Upper lobe of right lung (tissue), 1 donor: ENCODE data around the gene JARID2. TPM values are rescaled to one million over a fixed set of nuclear protein-coding genes. Genes with fewer than 3 reads are reported as not detected.
A peak's percentile ranks its signal among the peaks of the same experiment; 100 is the strongest.

Source experiments
- ATAC-seq: fragments of 200-7000 bp; cut with Tn5 transposase; one replicate; pipeline ENCODE4 v1.9.1; 2020; ENCODE audit warnings: mild to moderate bottlenecking, moderate library complexity
- DNase-seq: peaks from one replicate; pipeline ENCODE4 v3.0.0-alpha.2; 2020
- H3K27ac ChIP-seq: fragments of 200-600 bp; one replicate; pipeline ENCODE4 v1.8.0; 2022
- H3K27me3 ChIP-seq: fragments of 200-600 bp; one replicate; pipeline ENCODE4 v1.8.0; 2022; ENCODE audit warnings: mild to moderate bottlenecking
- H3K36me3 ChIP-seq: fragments of 200-600 bp; one replicate; pipeline ENCODE4 v1.8.0; 2022
- H3K4me1 ChIP-seq: fragments of 200-600 bp; one replicate; pipeline ENCODE4 v1.8.0; 2022
- H3K4me3 ChIP-seq: fragments of 200-600 bp; one replicate; pipeline ENCODE4 v1.8.0; 2022; ENCODE audit warnings: mild to moderate bottlenecking
- H3K9me3 ChIP-seq: fragments of 200-600 bp; one replicate; pipeline ENCODE4 v1.8.0; 2022
- CTCF ChIP-seq: fragments of 200-600 bp; IDR thresholded peaks from one replicate; pipeline ENCODE4 v1.8.0; 2022; ENCODE audit warnings: antibody characterized with exemption
- intact Hi-C: fragments of 100-400 bp; cut with DNase I; formaldehyde crosslinking; loops from one replicate; pipeline ENCODE4 v1.11.0; 2022
- total RNA-seq: library from RNA; stranded (reverse); fragmentation: NEBNext Ultra II Directional; extraction: Animal tissue kit (Norgen Biotek cat#: 25700); gene quantifications from one replicate; pipeline ENCODE4 v1.2.1, GENCODE V29; 2021
- donor health status: DM: no; HTN: yes; CAD: no; lungs with severe emphysema.

The JARID2 gene
- total RNA-seq, 1 donor from 2014 or later = 15.1 TPM

GRCh38 chr6:15264902-15265761 lies 19.3 kb downstream of the JARID2 start:
- ATAC-seq (peak; percentile 59), DNase-seq (no peak)
- H3K36me3 ChIP-seq = no peaks in the 10 kb centered on the region
- no peak overlapping the region for H3K4me3 ChIP-seq
- H3K27me3 ChIP-seq = no peaks in the 10 kb centered on the region
- H3K27ac ChIP-seq = no peak overlapping the region
- intact Hi-C loops = no loop called here
- H3K9me3 ChIP-seq = no peaks in the 10 kb centered on the region
- H3K4me1 ChIP-seq = peaks cover 76% of the 10 kb centered on the region
- no peak for TF ChIP-seq CTCF

- Histone ChIP-seq H3K4me3 (no peak overlapping the region), H3K27ac (no peak overlapping the region), H3K4me1 (peaks cover 69% of the 10 kb centered on the region)
Measured at GRCh38 chr6:15265787-15266186, 19.9 kb downstream of the JARID2 start.

GRCh38 chr6:15266423-15266996 lies 20.6 kb downstream of the JARID2 start:
- no peak for DNase-seq
- Histone ChIP-seq H3K4me3 (no peak overlapping the region), H3K4me1 (peaks cover 67% of the 10 kb centered on the region), H3K9me3 (no peaks in the 10 kb centered on the region), H3K27ac (peak overlapping the region; percentile 20), H3K27me3 (no peaks in the 10 kb centered on the region), H3K36me3 (no peaks in the 10 kb centered on the region)
- TF ChIP-seq CTCF = no peak
- intact Hi-C loops = no loop called here
- ATAC-seq = peak; percentile 63

More at GRCh38 chr6:15265787-15266186, 19.9 kb downstream of the JARID2 start:
- DNase-seq (no peak), ATAC-seq (no peak)
- H3K27me3 ChIP-seq = no peaks in the 10 kb centered on the region
- no peaks in the 10 kb centered on the region for H3K36me3 ChIP-seq
- no peaks in the 10 kb centered on the region for H3K9me3 ChIP-seq
- TF ChIP-seq CTCF = no peak
- intact Hi-C loops = no loop called here

GRCh38 chr6:15267221-15267620 lies 21.4 kb downstream of the JARID2 start:
- Histone ChIP-seq H3K36me3 (no peaks in the 10 kb centered on the region), H3K9me3 (no peaks in the 10 kb centered on the region), H3K4me1 (peaks cover 67% of the 10 kb centered on the region), H3K27me3 (no peaks in the 10 kb centered on the region), H3K27ac (peak overlapping the region; percentile 20), H3K4me3 (no peak overlapping the region)
- TF ChIP-seq CTCF = no peak
- DNase-seq (no peak), ATAC-seq (no peak)
- intact Hi-C loops = no loop called here

GRCh38 chr6:15268137-15268908 lies 22.5 kb downstream of the JARID2 start:
- peaks cover 65% of the 10 kb centered on the region for H3K4me1 ChIP-seq
- ATAC-seq = no peak
- intact Hi-C loops = no loop called here

More at GRCh38 chr6:15268137-15268908, 22.5 kb downstream of the JARID2 start:
- Histone ChIP-seq H3K27ac (peak overlapping the region; percentile 6), H3K4me3 (no peak overlapping the region), H3K9me3 (no peaks in the 10 kb centered on the region), H3K27me3 (no peaks in the 10 kb centered on the region), H3K36me3 (no peaks in the 10 kb centered on the region)
- no peak for TF ChIP-seq CTCF
- DNase-seq = no peak
